ENCODE data around the gene SPRR2A. TPM values are rescaled to one million over a fixed set of nuclear protein-coding genes. Genes with fewer than 3 reads are reported as not detected.

SPRR2A gene
- total RNA-seq, 4 donors from 2014 or later, result not detected

DNA sequence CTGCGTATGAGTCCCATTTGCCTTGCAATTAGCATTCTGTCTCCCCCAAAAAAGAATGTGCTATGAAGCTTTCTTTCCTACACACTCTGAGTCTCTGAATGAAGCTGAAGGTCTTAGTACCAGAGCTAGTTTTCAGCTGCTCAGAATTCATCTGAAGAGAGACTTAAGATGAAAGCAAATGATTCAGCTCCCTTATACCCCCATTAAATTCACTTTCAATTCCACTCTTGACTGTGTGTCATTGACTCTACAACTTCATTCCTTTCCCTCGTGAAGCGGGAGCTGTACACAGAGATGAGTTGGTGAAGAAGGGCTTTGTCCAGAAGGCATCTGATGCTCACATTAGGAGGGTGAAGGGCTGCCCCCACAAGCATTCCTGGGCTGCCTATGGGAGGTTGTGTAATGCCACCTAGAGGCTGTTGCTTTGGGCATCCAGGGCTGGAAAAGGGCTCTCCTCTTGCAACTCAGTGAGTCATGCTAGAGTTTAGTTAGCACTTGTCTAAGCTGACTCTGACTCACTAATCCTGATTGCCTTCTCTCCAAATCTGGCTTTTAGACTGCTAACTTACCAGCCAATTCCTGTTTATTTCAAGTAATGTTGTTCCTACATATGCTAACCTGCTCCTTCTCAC is 24.5 kb downstream of the SPRR2A start:
- TF ChIP-seq, protein P1, sequence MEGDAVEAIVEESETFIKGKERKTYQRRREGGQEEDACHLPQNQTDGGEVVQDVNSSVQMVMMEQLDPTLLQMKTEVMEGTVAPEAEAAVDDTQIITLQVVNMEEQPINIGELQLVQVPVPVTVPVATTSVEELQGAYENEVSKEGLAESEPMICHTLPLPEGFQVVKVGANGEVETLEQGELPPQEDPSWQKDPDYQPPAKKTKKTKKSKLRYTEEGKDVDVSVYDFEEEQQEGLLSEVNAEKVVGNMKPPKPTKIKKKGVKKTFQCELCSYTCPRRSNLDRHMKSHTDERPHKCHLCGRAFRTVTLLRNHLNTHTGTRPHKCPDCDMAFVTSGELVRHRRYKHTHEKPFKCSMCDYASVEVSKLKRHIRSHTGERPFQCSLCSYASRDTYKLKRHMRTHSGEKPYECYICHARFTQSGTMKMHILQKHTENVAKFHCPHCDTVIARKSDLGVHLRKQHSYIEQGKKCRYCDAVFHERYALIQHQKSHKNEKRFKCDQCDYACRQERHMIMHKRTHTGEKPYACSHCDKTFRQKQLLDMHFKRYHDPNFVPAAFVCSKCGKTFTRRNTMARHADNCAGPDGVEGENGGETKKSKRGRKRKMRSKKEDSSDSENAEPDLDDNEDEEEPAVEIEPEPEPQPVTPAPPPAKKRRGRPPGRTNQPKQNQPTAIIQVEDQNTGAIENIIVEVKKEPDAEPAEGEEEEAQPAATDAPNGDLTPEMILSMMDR (IDR thresholded peaks at IDR 0.05), result no peak
- no peak for TF ChIP-seq POLR2A (IDR thresholded peaks at IDR 0.05)
- no peaks in the 10 kb centered on the region for H3K9me3 ChIP-seq
- H3K27ac ChIP-seq, result no peak overlapping the region
- H3K36me3 ChIP-seq, result no peaks in the 10 kb centered on the region
- H3K27me3 ChIP-seq, result no peaks in the 10 kb centered on the region
- 40 to 53% methylated on average over 3 of the region's 3 CpGs for whole genome bisulfite sequencing, 2 donors
- DNase-seq, result no peak
- intact Hi-C loops (cut with DNase I), result no loop called here
- no peak overlapping the region for H3K4me3 ChIP-seq (replicated peaks in 1 of 3)
- H3K4me1 ChIP-seq, result no peaks in the 10 kb centered on the region

DNA sequence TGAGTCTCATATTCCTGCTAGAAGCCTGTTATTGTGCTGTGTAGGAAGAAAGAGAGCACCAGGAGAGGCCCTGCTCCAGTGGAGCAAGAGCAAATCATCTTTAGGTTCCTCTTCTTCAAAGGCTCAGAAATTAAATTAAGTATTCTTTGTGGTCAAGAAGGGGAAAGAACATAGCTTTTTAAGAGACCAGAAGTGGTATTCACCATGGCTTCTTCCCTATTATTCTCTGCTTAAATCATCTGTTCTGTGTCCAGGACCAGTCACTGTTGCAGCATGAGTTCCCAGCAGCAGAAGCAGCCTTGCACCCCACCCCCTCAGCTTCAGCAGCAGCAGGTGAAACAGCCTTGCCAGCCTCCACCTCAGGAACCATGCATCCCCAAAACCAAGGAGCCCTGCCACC is 25.2 kb downstream of the SPRR2A start:
- Histone ChIP-seq H3K27ac (no peak overlapping the region), H3K9me3 (no peaks in the 10 kb centered on the region), H3K36me3 (no peaks in the 10 kb centered on the region), H3K4me3 (replicated peaks in 1 of 3) (no peak overlapping the region), H3K4me1 (no peaks in the 10 kb centered on the region), H3K27me3 (no peaks in the 10 kb centered on the region)
- intact Hi-C loops (cut with DNase I), result no loop called here
- TF ChIP-seq, protein P1 (IDR thresholded peaks at IDR 0.05), result no peak
- TF ChIP-seq POLR2A (IDR thresholded peaks at IDR 0.05), result no peak
- no peak for DNase-seq

- Histone ChIP-seq H3K36me3 (no peaks in the 10 kb centered on the region), H3K4me1 (no peaks in the 10 kb centered on the region), H3K4me3 (replicated peaks in 1 of 3) (no peak within 1 kb of the TSS), H3K27me3 (no peaks in the 10 kb centered on the region), H3K27ac (no peak within 1 kb of the TSS), H3K9me3 (no peaks in the 10 kb centered on the region)
- TF ChIP-seq POLR2A (IDR thresholded peaks at IDR 0.05), result no peak
- TF ChIP-seq, protein P1 (IDR thresholded peaks at IDR 0.05), result no peak
- DNase-seq, result no peak
- intact Hi-C loops (cut with DNase I), result no loop called here
These were observed 26.4 kb downstream of the SPRR2A start, which contains the start of gene SPRR1B for GRCh38 chr1:153030895-153031294. Gene SPRR1B, plus strand, starts transcription at chr1:153031203. Its CDS starts 1,143 bp downstream, at chr1:153032346.

GRCh38 chr1:153028766-153029165 is 28.5 kb downstream of the SPRR2A start:
- no peak for TF ChIP-seq POLR2A (IDR thresholded peaks at IDR 0.05)
- TF ChIP-seq, protein P1 (IDR thresholded peaks at IDR 0.05), result no peak
- Histone ChIP-seq H3K27ac (no peak overlapping the region), H3K9me3 (no peaks in the 10 kb centered on the region), H3K4me3 (replicated peaks in 1 of 3) (no peak overlapping the region), H3K4me1 (no peaks in the 10 kb centered on the region), H3K27me3 (no peaks in the 10 kb centered on the region), H3K36me3 (no peaks in the 10 kb centered on the region)
- WGBS, 2 donors, result 65 to 75% methylated on average over 1 of the region's 1 CpG
- DNase-seq, result no peak
- intact Hi-C loops (cut with DNase I), result no loop called here

DNA sequence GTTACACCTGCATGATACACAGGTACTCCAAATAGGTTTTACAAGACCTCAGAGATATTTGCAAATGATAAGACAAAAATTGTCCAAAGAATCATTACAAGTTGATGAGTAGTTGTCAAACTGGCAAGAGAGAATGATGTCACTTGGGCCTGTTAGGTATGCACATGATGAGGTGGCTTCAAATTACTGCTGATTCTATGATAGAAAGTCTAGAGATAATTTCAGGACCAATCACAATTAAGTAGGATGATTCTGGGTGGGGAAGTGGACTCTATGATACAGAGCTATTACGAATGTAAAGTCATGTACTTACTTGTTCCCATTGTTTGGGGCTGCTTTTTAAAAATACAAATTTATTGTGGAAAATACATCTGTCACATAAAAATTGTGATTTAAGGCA is 31.5 kb downstream of the SPRR2A start:
- no peak overlapping the region for H3K27ac ChIP-seq
- TF ChIP-seq, protein P1 (IDR thresholded peaks at IDR 0.05), result no peak
- TF ChIP-seq POLR2A (IDR thresholded peaks at IDR 0.05), result no peak
- WGBS, 2 donors, result 82 to 91% methylated on average over 1 of the region's 1 CpG
- intact Hi-C loops (cut with DNase I), result no loop called here
- no peaks in the 10 kb centered on the region for H3K9me3 ChIP-seq
- no peaks in the 10 kb centered on the region for H3K27me3 ChIP-seq
- DNase-seq, result no peak
- H3K36me3 ChIP-seq, result no peaks in the 10 kb centered on the region
- no peak overlapping the region for H3K4me3 ChIP-seq (replicated peaks in 1 of 3)
- no peaks in the 10 kb centered on the region for H3K4me1 ChIP-seq
